CD1c-positive myeloid dendritic cell (primary cell): ENCODE data around the gene PON1.

ENCODE experiments used
- DNase-seq: peaks from one replicate; pipeline ENCODE4 v3.0.0-alpha.2; 2016; ENCODE audit errors: extremely low spot score

PON1 gene

DNA sequence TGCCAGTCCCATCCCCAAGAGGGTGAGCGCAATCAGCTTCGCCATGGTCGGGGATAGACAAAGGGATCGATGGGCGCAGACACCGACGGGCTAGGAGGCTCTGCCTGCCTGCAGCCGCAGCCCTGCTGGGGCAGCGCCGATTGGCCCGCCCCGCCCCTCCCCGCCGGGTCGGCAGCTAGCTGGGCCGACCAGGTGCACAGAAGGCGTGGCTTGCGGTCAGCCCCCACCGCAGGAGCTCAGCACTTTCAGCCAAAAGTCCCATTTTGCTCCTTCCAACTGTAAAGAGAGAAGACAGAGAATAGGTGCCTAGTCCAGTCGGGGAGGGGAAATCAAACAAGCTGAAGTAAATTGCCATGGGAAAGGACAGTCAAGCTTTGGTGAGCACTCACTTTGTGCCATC is at the start of gene PON1:
Gene PON1 (minus strand): TSS at position 102 of the 400 bp plus-strand sequence. CDS start 57 bp downstream, at position 45.
- no peak for DNase-seq

DNA sequence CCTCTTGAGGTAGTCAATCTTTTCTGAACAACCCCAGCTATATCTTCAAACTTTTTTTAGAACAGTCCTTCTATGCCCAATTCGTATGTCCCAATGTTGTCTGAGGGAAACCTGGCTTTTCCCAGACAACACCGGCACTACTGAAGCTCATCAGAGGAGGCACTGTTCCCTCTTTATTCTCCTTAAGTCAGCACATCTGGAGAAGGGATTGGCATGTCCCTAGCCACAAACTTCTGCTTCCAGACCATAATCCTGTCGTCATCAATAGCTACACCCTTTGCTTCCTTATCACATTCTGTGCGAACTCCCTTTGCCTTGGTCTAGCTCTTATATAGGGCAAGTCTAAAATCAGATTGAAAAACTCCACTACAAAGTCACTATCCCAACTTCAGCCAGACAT is 49.0 kb upstream of the PON1 start:
- no peak for DNase-seq

DNA sequence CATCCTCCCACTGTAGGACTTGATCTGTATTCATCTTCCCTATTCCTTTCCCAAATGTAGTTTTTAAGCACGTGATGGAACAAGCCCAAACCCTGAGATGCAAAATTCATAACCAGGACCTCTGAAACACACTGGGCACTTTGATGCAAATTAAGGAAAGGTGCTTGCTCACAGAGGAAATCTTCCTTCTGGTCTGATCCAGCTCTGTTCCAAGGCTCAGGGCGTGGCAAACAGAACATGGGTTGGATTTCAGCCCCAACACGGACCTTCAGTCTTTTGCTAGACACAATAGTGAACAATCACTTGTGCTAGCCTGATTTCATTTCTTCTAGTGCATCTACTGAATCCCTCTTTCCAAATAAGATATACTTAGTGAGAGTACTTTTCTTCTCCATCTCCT is 43.9 kb upstream of the PON1 start:
- no peak for DNase-seq

DNA sequence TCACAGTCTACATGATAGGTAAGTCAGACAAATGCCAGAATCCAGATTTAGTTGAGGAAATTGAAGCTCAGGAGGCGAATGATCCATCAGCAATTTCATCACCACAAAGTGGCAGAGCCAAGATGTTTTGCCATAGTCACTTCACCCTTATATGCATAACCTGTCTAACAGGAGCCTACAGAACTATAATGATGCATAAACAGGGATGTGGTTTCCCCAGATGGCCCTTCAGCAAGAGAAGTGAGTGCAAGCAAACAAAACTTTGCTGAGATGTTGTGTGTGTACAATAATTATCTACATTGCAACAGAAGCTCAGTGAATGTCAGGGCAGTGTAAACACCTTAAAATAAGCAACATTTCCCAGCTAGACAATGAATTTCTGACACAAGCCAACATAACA is 43.3 kb upstream of the PON1 start:
- no peak for DNase-seq

DNA sequence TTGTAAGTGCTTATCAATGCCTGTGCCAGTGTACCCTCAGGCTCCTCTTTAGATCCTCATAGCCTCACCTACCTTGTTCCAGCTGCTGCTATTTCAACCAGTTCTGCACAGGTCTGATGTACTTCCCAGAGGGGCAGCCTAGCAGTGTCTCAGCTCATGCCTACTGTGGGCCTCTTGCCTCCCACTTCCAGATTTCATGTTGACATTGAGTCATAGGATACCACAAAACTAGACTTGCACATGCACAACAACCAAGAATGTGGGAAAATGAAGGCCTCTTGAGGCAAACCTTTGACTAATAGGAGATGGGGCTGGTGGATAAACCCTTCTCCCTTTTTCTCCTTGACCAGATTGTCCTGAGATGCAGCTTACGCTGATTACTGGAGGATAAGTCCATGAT is 40.8 kb upstream of the PON1 start:
- no peak for DNase-seq

DNA sequence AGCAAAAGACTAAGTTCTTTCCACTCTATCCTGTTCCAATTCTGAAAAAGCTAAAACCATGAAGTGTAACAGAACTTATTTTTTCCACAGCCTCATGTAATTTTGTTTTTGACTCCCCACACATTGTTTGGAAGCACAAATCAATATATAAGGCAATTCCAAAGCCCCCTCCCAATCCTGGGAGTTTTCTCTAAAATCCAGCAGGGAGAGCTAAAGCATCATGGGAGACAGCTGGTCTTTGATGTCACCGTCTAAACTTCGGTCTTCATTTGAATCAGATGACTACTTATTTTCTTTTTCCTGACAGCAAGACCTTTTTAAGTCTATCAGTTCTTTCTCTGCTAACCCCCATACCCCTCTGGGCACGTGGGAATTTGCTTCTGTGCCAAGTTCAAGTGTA is 33.3 kb upstream of the PON1 start:
- DNase-seq = no peak

DNA sequence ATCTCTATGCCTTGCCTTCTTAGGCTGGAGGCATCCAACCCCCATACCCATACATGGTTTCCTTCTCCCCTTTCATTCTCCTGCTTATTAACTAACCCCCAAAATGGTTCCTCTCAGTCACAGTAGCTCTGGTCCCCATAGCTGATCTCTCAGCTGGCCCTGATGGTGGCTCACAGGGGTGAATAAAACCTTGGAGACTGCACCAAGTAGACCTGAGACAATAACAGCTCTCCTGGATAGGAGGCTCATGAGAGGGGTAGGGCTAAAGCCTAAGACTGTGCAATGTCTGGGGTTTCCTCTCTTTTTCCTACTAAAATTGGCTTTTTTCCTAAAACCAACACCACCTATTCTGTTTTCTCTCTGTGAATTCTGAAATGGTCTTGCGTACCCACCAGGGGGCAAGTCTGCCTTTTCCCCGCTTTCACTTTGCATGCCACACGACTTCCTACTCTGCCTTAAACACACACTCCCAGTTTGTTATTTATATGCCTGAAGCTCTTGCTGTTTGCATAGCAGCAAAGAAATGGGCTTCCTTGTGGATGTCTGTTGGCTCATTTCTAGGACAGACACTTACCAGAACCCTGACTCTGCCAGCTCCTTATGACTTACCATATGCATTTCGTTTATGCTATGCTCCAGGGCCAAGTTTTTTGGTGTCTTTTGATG is 18.4 kb upstream of the PON1 start:
- no peak for DNase-seq

DNA sequence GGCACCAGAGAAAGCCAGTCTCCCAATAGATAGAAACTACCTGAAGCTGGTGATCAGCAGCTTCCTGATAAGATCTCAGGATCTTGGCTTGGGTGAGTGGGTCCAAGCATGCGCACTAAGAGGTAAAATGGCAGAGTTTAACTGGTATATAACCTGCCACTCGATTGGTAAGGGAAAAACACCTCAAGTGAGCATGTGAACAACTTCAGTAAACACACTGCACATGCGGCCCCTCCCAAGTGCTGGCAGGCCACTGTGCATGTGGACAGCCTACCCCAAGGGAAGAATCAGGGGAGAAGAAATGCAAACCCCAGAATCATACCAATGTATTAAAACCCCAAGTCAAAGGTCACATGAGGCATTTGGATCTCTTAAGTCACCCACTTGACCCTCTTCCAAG is 17.7 kb upstream of the PON1 start:
- DNase-seq = no peak

DNA sequence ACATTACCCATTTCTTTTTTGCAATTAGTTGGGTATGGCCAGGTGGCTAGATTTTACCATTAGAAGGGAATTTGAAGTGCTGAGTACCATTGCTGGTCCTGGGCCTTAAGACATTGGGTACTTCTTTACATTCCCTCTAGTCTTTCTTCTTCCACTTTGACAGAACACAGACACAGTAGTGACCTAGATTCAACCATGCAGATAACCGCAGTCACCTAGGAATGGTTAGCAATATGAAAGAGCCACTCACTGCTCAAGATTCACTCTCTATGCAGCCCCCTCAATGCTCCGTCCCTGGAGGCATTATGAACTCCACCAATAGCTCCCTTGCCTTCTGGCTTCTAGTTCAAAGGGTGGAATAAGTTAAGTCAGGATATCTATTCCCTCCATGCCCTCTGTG is 16.2 kb upstream of the PON1 start:
- DNase-seq = no peak

DNA sequence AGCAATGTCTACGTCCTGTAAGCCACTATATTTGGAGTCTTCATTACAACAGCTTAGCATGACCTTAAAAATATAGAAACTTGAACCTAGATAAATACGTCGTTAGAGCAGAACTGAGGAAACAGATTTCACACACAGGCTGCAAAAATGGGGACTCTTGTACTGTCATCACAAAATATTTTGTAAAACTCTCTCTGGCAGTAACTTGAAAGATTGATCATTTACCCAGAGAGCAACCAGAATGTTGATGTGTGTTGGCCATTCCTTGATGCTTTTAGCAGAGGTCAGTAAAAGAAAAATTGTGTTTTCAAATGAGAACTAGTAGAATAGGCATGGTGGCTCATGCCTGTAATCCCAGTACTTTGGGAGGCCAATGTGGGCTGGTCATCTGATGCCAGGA is 14.5 kb upstream of the PON1 start:
- no peak for DNase-seq

DNA sequence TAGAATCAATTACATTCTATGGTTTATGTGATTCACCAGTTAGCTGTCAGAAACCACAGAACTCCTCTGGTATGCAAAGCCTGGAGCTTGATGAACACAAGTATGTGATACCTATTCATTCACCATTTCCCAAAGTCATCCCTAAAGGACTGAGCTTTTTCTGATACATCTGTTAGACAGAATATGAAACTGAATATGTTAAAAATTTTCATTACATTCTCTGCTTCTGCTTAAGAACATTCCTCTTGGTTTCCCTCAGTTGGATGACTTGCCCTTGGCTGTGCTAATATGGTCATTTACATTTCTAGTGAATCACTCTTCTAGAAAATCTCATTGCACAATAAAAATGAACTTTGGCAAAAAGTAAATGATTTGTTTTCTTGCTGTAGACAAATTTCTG is 10.8 kb upstream of the PON1 start:
- no peak for DNase-seq

DNA sequence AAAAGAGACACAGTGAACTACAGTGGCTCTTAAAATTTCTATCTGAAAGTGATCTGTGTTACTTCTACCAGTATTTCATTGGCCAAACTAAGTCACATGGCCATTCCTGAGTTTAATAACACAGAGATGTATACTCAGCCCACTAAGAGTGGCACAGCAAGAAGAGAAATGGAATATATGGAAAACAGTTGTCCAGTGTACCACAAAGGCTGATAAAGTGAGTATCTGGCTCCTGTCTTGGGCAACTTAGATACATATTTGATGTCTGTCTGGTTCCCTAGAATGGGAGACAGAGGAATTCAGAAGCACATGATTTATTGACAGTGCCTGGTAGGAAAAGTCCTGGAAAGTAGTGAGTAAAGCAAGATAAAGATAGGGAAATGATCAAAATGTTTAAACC is 10.1 kb upstream of the PON1 start:
- DNase-seq = no peak

DNA sequence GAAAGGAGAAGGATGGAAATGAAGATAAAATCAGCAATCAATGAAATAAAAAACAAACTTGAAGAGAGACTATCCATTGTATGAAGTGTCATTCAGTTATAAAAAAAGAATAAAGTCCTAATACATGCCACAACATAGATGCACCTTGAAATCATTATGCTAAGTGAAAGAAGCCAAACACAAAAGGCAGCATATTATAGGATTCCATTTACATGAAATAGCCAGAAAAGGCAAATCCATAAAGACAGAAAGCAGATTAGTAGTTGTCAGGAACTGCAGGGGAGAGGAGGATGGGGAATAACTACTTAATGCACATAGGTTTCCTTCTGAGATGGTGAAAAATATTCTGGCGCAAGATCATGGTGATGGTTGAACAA is 6.6 kb upstream of the PON1 start:
- no peak for DNase-seq

DNA sequence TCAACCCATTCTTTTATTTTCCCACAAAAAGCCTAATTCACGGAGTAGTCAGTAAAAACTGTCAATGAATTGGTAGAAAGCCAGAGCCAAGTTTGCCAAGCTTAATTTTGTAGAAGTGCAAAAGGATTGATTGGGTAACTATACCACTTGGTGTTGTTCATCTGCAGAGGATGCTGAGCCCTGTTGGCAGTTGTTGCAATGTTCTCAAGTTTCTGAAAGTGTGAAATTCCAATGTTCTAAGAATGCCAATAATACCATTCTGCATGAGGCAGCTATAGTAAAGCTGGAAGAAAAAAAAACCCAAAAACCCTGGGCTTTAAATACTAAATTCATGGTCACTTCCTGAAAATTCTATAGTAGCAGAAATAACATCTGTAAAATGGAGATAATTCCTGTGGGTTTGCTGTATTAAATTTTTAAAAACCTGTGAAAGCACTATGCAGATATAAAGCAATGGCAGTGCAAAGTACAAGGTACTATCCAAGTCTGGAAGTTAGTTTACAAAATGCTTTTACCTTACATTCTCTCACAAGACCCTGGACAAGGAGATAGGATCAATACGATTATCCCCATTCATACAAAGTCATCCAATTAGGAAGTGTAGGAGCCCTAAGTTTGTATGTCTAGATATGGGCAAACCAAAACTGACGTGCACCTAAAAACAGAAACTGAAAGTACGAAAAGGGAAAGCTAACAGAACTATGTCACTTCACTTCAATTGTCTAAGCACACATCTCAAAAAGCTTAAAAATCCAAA is 6.0 kb upstream of the PON1 start:
- DNase-seq = no peak

DNA sequence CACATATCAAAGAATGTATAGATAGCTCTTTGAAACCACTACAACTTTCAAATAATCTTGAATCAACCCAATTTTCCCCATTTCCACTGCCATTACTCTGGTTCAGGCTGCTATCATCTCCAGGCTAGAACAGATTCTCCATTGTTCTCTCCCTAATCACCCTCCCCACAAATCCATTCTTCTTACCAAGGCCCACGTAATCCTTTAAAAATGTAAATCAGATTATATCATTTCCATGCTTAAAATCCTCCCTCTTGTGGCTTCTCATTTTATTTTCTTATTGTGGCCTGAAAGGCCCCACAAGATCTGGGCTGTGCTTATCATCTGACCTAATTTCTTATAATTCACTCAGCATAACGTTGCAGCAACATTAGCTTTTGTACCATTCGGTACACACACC is 3.0 kb upstream of the PON1 start:
- DNase-seq = no peak

DNA sequence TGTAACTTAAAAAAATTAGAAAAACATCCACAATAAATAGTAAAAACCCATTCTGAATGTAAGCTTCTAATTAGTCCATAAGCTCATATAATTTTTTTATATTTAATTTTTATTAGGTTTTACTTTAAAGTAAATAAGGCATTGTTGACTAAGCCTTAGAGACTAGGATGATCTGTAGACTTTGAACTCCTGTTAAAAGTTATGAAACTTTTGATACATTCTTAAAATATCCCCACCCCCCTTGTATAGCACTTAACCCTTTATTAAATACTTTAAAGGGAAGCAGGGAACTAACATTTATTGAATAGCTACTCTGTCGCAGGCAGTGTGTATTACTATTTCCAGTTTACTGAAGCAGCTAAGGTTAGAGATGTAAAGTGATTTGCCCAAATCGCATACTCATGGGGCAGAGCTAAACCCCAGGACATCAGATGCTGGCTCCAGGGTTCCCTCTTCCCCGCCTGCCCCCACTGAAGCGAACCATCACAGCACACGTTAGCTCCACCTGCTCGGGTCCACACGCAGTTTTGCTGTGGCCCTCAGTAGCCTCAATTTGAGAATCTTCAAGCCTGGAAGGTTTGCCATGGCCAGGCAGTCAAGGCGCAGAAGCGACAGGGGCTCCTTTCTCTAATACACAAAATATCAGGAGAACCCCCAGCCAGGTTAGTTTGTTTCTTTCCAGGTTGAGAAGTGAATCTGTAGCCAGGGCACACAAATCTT is 762 bp downstream of the PON1 start:
- no peak for DNase-seq

DNA sequence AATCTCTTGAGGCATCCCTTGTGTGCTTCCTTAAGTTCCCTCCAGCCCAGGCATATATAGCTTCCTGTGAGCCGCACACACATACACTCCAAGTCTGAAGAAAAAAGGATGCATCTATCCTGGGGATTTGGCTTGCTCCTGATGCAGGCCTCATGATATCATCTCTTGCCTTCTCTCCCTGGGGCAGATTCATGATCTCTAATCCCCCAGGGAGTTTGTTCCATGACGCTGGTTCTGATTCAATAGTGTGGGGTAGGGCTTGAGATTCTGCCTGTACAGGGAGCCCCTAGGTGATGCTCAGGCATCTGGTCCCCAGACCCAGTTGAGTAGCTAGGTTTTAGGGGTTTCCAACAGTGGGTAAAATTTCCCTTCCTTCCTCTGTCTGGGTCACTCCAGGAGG is 1.5 kb downstream of the PON1 start:
- no peak for DNase-seq

DNA sequence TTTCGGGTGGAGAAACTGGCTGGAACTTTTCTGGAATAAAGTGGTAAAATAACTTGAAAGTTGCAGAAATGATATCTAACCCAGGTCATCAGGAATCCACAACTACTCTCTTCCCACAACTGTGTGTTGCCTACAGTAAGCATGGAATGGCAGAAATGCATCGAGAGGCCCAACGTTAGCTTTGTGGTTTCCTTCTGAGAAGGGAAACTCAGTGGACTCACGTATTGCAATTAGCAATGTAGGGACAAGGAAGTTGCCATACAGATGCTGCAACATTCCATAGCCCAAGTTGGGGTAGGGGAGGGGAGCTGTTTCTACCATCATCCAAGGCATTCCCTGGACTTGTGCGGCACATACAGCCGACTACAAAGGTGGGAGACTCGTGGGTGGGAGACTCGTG is 1.9 kb downstream of the PON1 start:
- DNase-seq = no peak

DNA sequence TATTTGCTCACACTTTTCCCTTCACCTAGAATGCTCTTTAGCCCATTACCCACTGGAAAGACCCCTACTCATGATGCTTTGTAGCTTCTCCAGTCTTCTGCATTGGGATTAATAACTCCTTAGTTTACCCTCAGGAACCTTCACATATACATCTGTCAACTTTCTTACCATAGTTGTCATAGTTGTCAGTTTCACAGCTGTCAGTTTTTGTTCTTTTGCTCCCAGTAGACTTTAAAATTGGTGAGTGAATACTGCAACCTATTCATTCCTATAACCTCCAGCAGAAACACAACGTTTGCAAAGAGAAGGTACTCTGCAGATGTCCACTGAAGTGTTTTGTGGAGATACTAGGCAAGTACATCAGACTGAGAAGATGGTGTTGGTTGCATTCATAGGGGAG is 2.6 kb downstream of the PON1 start:
- no peak for DNase-seq

DNA sequence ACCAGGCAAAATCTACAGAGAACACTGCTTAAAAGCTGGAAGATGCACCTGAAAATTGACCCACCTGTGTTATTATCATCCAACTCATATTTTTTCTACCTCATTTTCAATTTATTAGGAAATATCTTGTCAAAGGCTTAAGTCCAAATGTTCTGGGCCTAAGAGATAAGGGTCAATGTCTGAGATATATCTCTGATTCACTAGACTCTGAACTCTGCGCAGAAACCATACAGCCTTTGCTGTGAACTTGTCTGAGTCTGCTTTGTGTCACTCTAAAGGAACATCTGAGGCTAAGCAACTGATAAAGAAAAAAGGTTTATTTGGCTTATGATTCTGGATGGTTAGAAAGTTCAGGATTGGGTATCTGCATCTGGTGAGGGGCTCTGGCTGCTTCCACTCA is 3.7 kb downstream of the PON1 start:
- no peak for DNase-seq

DNA sequence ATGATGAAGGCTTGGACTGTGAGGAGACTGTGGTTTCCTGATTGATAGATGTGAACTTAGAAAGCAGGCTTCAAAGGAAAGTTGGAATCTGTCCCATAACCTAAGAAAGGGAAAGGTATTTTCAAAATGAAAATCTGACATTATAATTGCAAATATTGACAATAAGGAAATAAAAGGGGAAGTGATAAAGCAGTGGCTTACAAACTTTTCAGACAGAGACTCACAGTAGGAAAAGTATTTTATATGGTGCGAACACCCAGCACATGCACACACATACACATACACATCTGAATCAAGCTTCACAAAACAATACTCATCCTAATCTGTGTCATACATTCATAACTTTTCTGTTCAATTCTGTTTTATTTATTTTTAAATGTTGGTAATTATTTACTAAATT is 4.8 kb downstream of the PON1 start:
- DNase-seq = no peak

DNA sequence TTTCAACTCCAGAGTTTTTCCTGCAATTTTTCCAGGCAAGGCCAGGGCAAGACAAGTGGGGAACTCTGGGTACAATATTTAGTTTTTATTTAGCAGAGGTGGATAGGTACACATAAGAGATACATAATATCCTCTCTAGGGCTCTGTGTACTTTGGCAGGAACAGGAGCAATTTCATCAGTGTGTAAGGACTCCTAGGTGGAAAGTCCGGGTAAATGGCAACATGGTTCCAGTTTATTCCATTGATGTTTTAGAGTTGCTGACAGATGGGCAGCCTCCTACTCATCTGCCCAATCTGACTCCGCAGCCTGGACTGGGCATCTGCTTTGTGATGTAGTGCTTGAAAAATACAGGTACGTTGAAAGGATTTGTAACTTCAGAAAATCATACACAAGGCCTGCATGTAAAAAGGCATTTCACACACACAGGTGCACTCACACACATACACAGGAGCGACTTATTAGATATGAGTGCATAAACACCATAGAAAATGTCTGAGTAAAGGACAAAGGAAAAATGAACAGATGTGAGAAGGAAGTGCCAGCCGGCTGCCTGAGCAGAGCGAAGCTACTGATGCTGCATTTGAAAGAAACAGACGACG is 5.7 kb downstream of the PON1 start:
- DNase-seq = no peak

DNA sequence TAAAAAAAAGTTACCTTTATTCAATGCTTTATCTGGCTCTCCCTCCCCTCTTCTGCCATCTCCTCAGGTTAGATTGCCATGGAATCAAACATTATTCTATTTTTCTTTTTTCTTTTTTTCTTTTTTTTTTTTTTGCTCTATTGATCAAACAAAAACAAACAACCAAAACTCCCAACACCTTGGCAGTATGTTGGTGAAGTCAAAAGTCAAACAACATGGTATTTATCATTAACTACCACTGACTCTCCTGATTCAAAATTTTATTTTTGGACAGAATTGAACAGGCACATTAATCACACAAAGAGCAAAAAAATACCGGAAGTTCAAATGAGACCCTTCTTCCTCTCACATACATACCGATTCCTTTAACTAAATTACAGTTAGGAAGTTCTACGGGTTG is 6.4 kb downstream of the PON1 start:
- no peak for DNase-seq
